Measurements from ENCODE around the gene LIPC. TPM values are rescaled to one million over a fixed set of nuclear protein-coding genes. Genes with fewer than 3 reads are reported as not detected.
"Not testable (repeated sequence)": the region's sequence is repeated elsewhere in the genome, so short reads cannot be mapped to it uniquely, and the experiment has no call there.

LIPC gene
- total RNA-seq, 1 donor from 2014 or later = 0.62 TPM

GRCh38 chr15:58602823-58603222, 171.0 kb downstream of the LIPC start:
- peaks cover 42% of the 10 kb centered on the region for H3K36me3 Mint-ChIP-seq (ENCODE audit: low read depth)
- H3K4me1 Mint-ChIP-seq (ENCODE audit: low read depth) = peaks cover 33% of the 10 kb centered on the region

GRCh38 chr15:58603927-58604326, 172.1 kb downstream of the LIPC start:
- Mint-ChIP-seq H3K36me3 (ENCODE audit: low read depth) (peaks cover 45% of the 10 kb centered on the region), H3K4me1 (ENCODE audit: low read depth) (peaks cover 35% of the 10 kb centered on the region)
- H3K27ac Mint-ChIP-seq; DNase-seq (ENCODE audit: low spot score); H3K27me3 Mint-ChIP-seq (ENCODE audit: insufficient read depth); H3K4me3 Mint-ChIP-seq; H3K9me3 Mint-ChIP-seq; intact Hi-C loops (cut with micrococcal nuclease): not testable (repeated sequence)

More at GRCh38 chr15:58602823-58603222, 171.0 kb downstream of the LIPC start:
- H3K4me3 Mint-ChIP-seq = no peak overlapping the region
- intact Hi-C loops (cut with micrococcal nuclease) = no loop called here
- H3K9me3 Mint-ChIP-seq = peaks cover 3% of the 10 kb centered on the region
- H3K27me3 Mint-ChIP-seq (ENCODE audit: insufficient read depth) = no peaks in the 10 kb centered on the region
- no peak overlapping the region for H3K27ac Mint-ChIP-seq
- DNase-seq (ENCODE audit: low spot score) = no peak

DNA sequence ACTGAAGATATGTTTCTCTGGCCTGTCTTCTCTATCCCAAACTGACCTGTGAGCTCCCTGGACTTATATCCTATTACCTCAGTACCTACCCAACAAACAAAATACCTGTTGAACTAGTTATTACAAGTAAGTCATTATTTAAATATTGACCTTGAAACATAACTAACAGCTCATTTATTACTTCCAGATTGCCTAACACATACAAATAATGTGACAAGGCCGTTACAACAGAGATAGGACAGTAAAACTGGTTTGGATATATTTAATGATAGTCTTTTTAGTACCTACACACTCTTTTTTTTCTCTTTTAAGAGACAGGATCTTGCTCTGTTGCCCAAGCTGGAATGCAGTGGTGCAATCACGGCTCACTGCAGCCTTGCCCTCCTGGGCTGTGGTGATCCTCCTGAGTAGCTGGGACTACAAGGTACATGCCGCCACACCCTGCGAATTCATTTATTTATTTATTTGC, 172.7 kb downstream of the LIPC start:
- Mint-ChIP-seq H3K4me3 (no peak overlapping the region), H3K9me3 (peaks cover under 1% of the 10 kb centered on the region), H3K27ac (no peak overlapping the region), H3K4me1 (ENCODE audit: low read depth) (peaks cover 41% of the 10 kb centered on the region), H3K36me3 (ENCODE audit: low read depth) (peaks cover 48% of the 10 kb centered on the region), H3K27me3 (ENCODE audit: insufficient read depth) (no peaks in the 10 kb centered on the region)
- no peak for DNase-seq (ENCODE audit: low spot score)
- intact Hi-C loops (cut with micrococcal nuclease) = no loop called here

- Mint-ChIP-seq H3K9me3 (no peaks in the 10 kb centered on the region), H3K4me3 (no peak overlapping the region), H3K27me3 (ENCODE audit: insufficient read depth) (no peaks in the 10 kb centered on the region), H3K27ac (no peak overlapping the region), H3K4me1 (ENCODE audit: low read depth) (peaks cover 46% of the 10 kb centered on the region), H3K36me3 (ENCODE audit: low read depth) (peaks cover 56% of the 10 kb centered on the region)
- intact Hi-C loops (cut with micrococcal nuclease) = no loop called here
- DNase-seq (ENCODE audit: low spot score) = no peak
Measured at GRCh38 chr15:58605931-58606530, 174.2 kb downstream of the LIPC start.

GRCh38 chr15:58606577-58607080, 174.8 kb downstream of the LIPC start:
- Mint-ChIP-seq H3K4me1 (ENCODE audit: low read depth) (peaks cover 49% of the 10 kb centered on the region), H3K4me3 (no peak overlapping the region), H3K9me3 (no peaks in the 10 kb centered on the region), H3K36me3 (ENCODE audit: low read depth) (peaks cover 55% of the 10 kb centered on the region), H3K27me3 (ENCODE audit: insufficient read depth) (no peaks in the 10 kb centered on the region), H3K27ac (no peak overlapping the region)
- intact Hi-C loops (cut with micrococcal nuclease) = no loop called here
- DNase-seq (ENCODE audit: low spot score) = no peak

DNA sequence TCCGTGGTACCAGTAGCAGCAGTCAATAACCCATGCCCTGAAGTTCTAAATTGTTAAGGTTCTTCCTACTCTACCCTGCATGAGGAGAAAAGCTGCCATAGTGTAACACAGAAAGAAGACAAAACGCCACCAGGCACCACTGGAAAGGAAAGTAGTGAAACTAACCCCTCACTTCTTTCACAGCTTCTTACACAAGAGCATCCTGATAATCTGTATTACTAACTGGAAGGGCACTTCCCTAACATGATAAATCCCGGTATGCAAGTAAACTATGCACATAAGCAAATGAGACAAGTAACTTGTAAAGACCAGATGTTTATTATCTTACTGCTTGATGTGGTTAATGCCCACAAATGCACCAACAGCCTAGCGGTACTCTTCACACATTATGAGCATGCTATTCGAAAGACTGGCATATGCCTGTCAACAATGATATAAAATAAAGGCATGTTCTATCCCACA, 176.4 kb downstream of the LIPC start:
- no peak for DNase-seq (ENCODE audit: low spot score)
- H3K9me3 Mint-ChIP-seq = peaks cover 1% of the 10 kb centered on the region
- intact Hi-C loops (cut with micrococcal nuclease) = no loop called here
- H3K4me3 Mint-ChIP-seq = no peak overlapping the region
- H3K36me3 Mint-ChIP-seq (ENCODE audit: low read depth) = peaks cover 55% of the 10 kb centered on the region
- H3K27me3 Mint-ChIP-seq (ENCODE audit: insufficient read depth) = no peaks in the 10 kb centered on the region
- no peak overlapping the region for H3K27ac Mint-ChIP-seq
- H3K4me1 Mint-ChIP-seq (ENCODE audit: low read depth) = peaks cover 63% of the 10 kb centered on the region

- H3K4me3 Mint-ChIP-seq = no peak overlapping the region
- no peak for DNase-seq (ENCODE audit: low spot score)
- H3K36me3 Mint-ChIP-seq (ENCODE audit: low read depth) = peaks cover 55% of the 10 kb centered on the region
- H3K4me1 Mint-ChIP-seq (ENCODE audit: low read depth) = peaks cover 59% of the 10 kb centered on the region
- H3K9me3 Mint-ChIP-seq = peaks cover 7% of the 10 kb centered on the region
- no peaks in the 10 kb centered on the region for H3K27me3 Mint-ChIP-seq (ENCODE audit: insufficient read depth)
- no peak overlapping the region for H3K27ac Mint-ChIP-seq
- intact Hi-C loops (cut with micrococcal nuclease) = no loop called here
Measured at GRCh38 chr15:58608711-58609110, 176.9 kb downstream of the LIPC start.

DNA sequence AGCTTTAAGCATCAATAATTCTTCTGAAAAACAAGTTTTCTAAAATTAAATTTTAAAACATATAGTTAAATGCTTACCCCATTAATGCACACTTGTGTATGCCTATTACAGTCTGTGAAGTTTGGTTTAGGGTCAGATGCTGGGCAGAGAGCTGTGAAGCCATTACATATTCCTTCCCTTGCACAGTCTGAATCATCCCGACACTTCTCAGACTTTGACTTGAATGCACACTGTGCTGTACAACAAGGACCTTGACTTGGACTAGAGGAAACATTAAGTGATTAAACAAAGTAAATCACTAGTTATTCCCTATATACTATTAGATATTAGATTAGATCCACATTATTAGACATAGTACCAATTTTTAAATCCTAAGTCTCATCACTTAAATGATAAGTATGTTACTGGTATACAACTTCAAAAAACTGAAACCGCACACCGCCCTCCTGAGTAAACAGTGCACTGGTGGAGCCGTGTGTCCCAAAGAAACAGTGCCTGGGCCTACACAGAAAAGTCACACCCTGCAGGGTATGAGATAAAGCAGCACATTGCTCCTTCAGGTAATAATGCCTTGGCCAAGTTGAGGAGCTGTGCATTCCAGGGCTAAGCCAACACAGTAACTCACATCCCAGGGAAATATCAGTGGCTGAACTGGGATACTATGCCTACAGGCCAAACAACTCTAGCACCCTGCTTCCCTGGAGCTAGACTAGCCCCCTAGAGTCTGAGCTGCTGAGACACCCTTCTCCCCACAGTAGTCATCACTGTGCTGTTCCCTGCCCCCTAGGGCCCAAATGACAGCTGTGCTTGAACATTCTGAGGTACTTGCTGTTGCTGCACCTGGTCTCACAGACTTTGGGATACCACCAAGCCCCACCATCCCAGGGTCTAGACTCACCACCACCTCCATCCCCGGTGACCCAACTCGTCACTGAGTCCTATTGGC, 180.2 kb downstream of the LIPC start:
- Mint-ChIP-seq H3K4me1 (ENCODE audit: low read depth) (peaks cover 51% of the 10 kb centered on the region), H3K36me3 (ENCODE audit: low read depth) (peaks cover 66% of the 10 kb centered on the region), H3K27me3 (ENCODE audit: insufficient read depth) (no peaks in the 10 kb centered on the region), H3K27ac (no peak overlapping the region), H3K4me3 (no peak overlapping the region), H3K9me3 (peaks cover 32% of the 10 kb centered on the region)
- no peak for DNase-seq (ENCODE audit: low spot score)
- intact Hi-C loops (cut with micrococcal nuclease) = no loop called here

DNA sequence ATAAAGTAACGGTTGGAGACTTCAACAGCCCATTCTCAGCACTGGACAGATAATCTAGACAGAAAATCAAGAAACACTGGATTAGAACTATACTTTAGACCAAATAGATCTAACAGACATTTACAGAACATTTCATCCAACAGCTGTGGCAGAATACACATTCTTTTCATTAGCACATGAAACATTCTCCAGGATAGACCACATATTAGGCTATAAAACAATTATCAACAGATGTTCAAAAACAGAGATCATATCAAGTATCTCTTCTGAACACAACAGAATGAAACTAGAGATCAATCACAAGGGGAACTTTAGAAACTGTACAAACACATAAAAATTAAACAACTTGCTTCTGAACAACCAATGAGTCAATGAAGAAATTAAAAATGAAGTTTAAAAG, 184.4 kb downstream of the LIPC start:
- intact Hi-C loops (cut with micrococcal nuclease) = no loop called here
- no peak overlapping the region for H3K27ac Mint-ChIP-seq
- H3K27me3 Mint-ChIP-seq (ENCODE audit: insufficient read depth) = no peaks in the 10 kb centered on the region
- DNase-seq (ENCODE audit: low spot score) = no peak
- peaks cover 22% of the 10 kb centered on the region for H3K4me1 Mint-ChIP-seq (ENCODE audit: low read depth)
- H3K4me3 Mint-ChIP-seq = no peak overlapping the region
- H3K9me3 Mint-ChIP-seq = peaks cover 32% of the 10 kb centered on the region
- H3K36me3 Mint-ChIP-seq (ENCODE audit: low read depth) = peaks cover 57% of the 10 kb centered on the region
